ENCODE measurements around the gene PLXDC1.

- TF ChIP-seq REST (IDR thresholded peaks at IDR 0.05; ENCODE audit: insufficient read depth in 1 of 2, low read depth in 2 of 2, low read length in 1 of 2), result no peak
- peak; percentile 76 for TF ChIP-seq CTCF (IDR thresholded peaks at IDR 0.05)
- TF ChIP-seq POLR2AphosphoS5 (IDR thresholded peaks at IDR 0.05; ENCODE audit: low read depth, low read length), result no peak
- no peak for TF ChIP-seq TCF7L2 (IDR thresholded peaks at IDR 0.05; ENCODE audit: low read depth, low read length)
- TF ChIP-seq SIN3A (IDR thresholded peaks at IDR 0.05; ENCODE audit: borderline replicate concordance, insufficient read depth, low read depth, low read length), result no peak
These were observed 13.3 kb upstream of the PLXDC1 start for GRCh38 chr17:39164675-39165143.

Data from Panc1 (cell line).